Measurements from ENCODE around the gene AVEN. TPM values are rescaled to one million over a fixed set of nuclear protein-coding genes. Genes with fewer than 3 reads are reported as not detected.

Gene AVEN
- total and polyA plus RNA-seq, 2 of the 13 experiments (the other 11 are each of a cell fraction or from before 2014, with no cell fraction given) = 4.4 to 17.5 TPM

GRCh38 chr15:34043391-34043790 is 4.4 kb upstream of the AVEN start:
- H2AFZ ChIP-seq (ENCODE audit: low read length) = no peak overlapping the region
- no peak overlapping the region for H3K9ac ChIP-seq (ENCODE audit: insufficient read depth, low read depth, low read length)
- H3K27me3 ChIP-seq (ENCODE audit: control insufficient read depth in 1 of 2, insufficient read depth in 2 of 2, low read length in 2 of 2) = no peaks in the 10 kb centered on the region; a peak in 2 of 5 replicates
- no peak overlapping the region for H3K4me3 ChIP-seq (replicated peaks in 1 of 3; ENCODE audit: insufficient read depth in 1 of 3, low read depth in 2 of 3, low read length in 3 of 3)
- H3K4me2 ChIP-seq (ENCODE audit: low read depth, low read length) = no peak overlapping the region
- no peak for FAIRE-seq
- WGBS (ENCODE audit: low lambda C conversion rate) = 13% methylated on average over 1 of the region's 1 CpG
- ChIA-PET POLR2A (no interaction called here), CTCF (ENCODE audit: low intra/inter-chr PET ratio, low total read pairs) (no interaction called here)
- ATAC-seq = no peak
- intact Hi-C loops (cut with micrococcal nuclease; ENCODE audit: unreplicated experiment) (no loop called here), in situ Hi-C loops (cut with HindIII; ENCODE audit: extremely low pct_ligation_motif_present, low pct_unique_long_range_greater_than_20kb) (no loop called here)
- H3K4me1 ChIP-seq (ENCODE audit: insufficient read depth, low read length) = peaks cover 33% of the 10 kb centered on the region
- no peak for DNase-seq (ENCODE audit: low spot score)
- H4K20me1 ChIP-seq (ENCODE audit: insufficient read depth, low read length) = no peaks in the 10 kb centered on the region
- no peaks in the 10 kb centered on the region for H3K79me2 ChIP-seq (ENCODE audit: insufficient read depth, low read length)
- H3K9me3 ChIP-seq (ENCODE audit: low read length) = no peaks in the 10 kb centered on the region
- no peaks in the 10 kb centered on the region for H3K36me3 ChIP-seq (replicated peaks in 1 of 2; ENCODE audit: control insufficient read depth in 1 of 2, insufficient read depth in 2 of 2, low read length in 2 of 2)
- no peak overlapping the region for H3K27ac ChIP-seq (ENCODE audit: extremely low read length, insufficient read depth, low read length)
- BruUV-seq (replicated peaks) = no TSS peak
- TF ChIP-seq THAP11 (CRISPR knock-in tag; IDR thresholded peaks at IDR 0.05) (no peak), ZSCAN30 (CRISPR knock-in tag; IDR thresholded peaks at IDR 0.05) (no peak), ZNF30 (CRISPR knock-in tag; IDR thresholded peaks at IDR 0.05) (no peak), ATF4 (CRISPR knock-in tag; IDR thresholded peaks at IDR 0.05) (no peak), ZNF12 (CRISPR knock-in tag; IDR thresholded peaks at IDR 0.05) (no peak)

GRCh38 chr15:34039790-34040113 is 748 bp upstream of the AVEN start:
- ATAC-seq (no peak), FAIRE-seq (no peak), DNase-seq (ENCODE audit: low spot score) (no peak)
- POLR2A ChIA-PET = interaction anchor here (0.8 kb wide), 1 partner anchor 62 kb away, joined by 4 read pairs; the partner anchor contains the start of genes EMC7 and PGBD4
- Histone ChIP-seq H3K4me3 (replicated peaks in 1 of 3; ENCODE audit: insufficient read depth in 1 of 3, low read depth in 2 of 3, low read length in 3 of 3) (peak overlapping the region; percentile 79 to 96 (median 93); a peak in 4 of 6 replicates), H3K9ac (ENCODE audit: insufficient read depth, low read depth, low read length) (0 out of 2 replicates have a peak overlapping the region, but pooled peaks have one; percentile 10), H3K79me2 (ENCODE audit: insufficient read depth, low read length) (peaks cover 4% of the 10 kb centered on the region), H3K4me1 (ENCODE audit: insufficient read depth, low read length) (peaks cover 31% of the 10 kb centered on the region), H3K27ac (ENCODE audit: extremely low read length, insufficient read depth, low read length) (no peak overlapping the region), H2AFZ (ENCODE audit: low read length) (no peak overlapping the region), H3K9me3 (ENCODE audit: low read length) (no peaks in the 10 kb centered on the region), H3K36me3 (replicated peaks in 1 of 2; ENCODE audit: control insufficient read depth in 1 of 2, insufficient read depth in 2 of 2, low read length in 2 of 2) (no peaks in the 10 kb centered on the region), H4K20me1 (ENCODE audit: insufficient read depth, low read length) (no peaks in the 10 kb centered on the region), H3K4me2 (ENCODE audit: low read depth, low read length) (peak overlapping the region; percentile 80), H3K27me3 (ENCODE audit: control insufficient read depth in 1 of 2, insufficient read depth in 2 of 2, low read length in 2 of 2) (no peaks in the 10 kb centered on the region; a peak in 1 of 5 replicates)
- intact Hi-C loops (cut with micrococcal nuclease; ENCODE audit: unreplicated experiment) (no loop called here), in situ Hi-C loops (cut with HindIII; ENCODE audit: extremely low pct_ligation_motif_present, low pct_unique_long_range_greater_than_20kb) (no loop called here)
- CTCF ChIA-PET (ENCODE audit: low intra/inter-chr PET ratio, low total read pairs) = no interaction called here
- 83% methylated on average over 1 of the region's 1 CpG for WGBS (ENCODE audit: low lambda C conversion rate)
- no TSS peak for BruUV-seq (replicated peaks)
- TF ChIP-seq SIX4 (CRISPR knock-in tag; IDR thresholded peaks at IDR 0.05) = no peak
- no peak for TF ChIP-seq TEF (CRISPR knock-in tag; IDR thresholded peaks at IDR 0.05)
- TF ChIP-seq SP140L (CRISPR knock-in tag; IDR thresholded peaks at IDR 0.05; ENCODE audit: borderline replicate concordance) = no peak
- no peak for TF ChIP-seq YY1 (IDR thresholded peaks at IDR 0.05; ENCODE audit: insufficient read depth, insufficient replicate concordance, low read depth, low read length)
- TF ChIP-seq ZNF557 (CRISPR knock-in tag; IDR thresholded peaks at IDR 0.05) = no peak
- TF ChIP-seq PCBP1 (IDR thresholded peaks at IDR 0.05; ENCODE audit: borderline replicate concordance, low read depth, low read length) = no peak
- no peak for TF ChIP-seq KMT2B (CRISPR knock-in tag; IDR thresholded peaks at IDR 0.05)
- TF ChIP-seq PTBP1 (IDR thresholded peaks at IDR 0.05; ENCODE audit: low read depth, low read length, poor library complexity, severe bottlenecking) = no peak

Data from HepG2 (cell line).